Measurements from ENCODE around the gene SLC33A1.
A peak's percentile ranks its signal among the peaks of the same experiment; 100 is the strongest.

Gene SLC33A1

GRCh38 chr3:155790272-155790925 lies 63.8 kb downstream of the SLC33A1 start:
- peak; percentile 1 for DNase-seq (ENCODE audit: low read depth)
- TF ChIP-seq POLR2A (IDR thresholded peaks at IDR 0.05; ENCODE audit: extremely low read depth, insufficient read length) (no peak), MYC (IDR thresholded peaks at IDR 0.05; ENCODE audit: low read depth, low read length) (no peak), CTCF (IDR thresholded peaks at IDR 0.05; ENCODE audit: low read depth, low read length) (no peak)
- TF ChIP-seq, protein P1, sequence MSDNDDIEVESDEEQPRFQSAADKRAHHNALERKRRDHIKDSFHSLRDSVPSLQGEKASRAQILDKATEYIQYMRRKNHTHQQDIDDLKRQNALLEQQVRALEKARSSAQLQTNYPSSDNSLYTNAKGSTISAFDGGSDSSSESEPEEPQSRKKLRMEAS (IDR thresholded peaks at IDR 0.05; ENCODE audit: low read depth, low read length): no peak
- no peak overlapping the region for H3K4me3 ChIP-seq (ENCODE audit: low read depth, low read length)

DNA sequence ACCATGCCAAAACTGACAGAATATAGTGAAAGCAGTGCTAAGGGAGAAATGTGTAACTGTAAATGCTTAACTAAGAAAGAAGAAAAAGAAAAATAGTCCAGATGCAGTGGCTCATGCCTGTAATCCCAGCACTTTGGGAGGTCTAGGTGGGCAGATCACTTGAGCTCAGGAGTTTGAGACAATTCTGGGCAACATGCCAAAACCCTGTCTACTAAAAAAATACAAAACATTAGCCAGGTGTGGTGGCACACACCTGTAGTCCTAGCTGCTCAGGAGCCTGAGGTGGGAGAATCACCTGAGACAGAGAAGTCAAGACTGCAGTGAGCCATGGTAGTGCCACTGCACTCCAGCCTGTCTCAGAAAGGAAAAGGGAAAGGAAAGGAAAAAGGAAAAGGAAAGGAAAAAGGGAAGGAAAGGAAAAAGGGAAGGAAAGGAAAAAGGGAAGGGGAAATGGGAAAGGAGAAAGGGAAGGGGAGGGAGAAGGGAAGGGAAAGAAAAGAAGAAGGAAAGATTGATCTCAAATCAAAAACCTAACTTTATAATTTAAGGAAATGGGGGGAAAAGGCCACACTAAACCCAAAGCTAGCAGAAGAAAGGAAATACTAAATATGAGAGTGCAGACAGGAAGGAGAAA lies 68.4 kb downstream of the SLC33A1 start:
- no peak for DNase-seq (ENCODE audit: low read depth)
- no peak overlapping the region for H3K4me3 ChIP-seq (ENCODE audit: low read depth, low read length)
- TF ChIP-seq, protein P1 (IDR thresholded peaks at IDR 0.05; ENCODE audit: low read depth, low read length): no peak
- TF ChIP-seq MYC (IDR thresholded peaks at IDR 0.05; ENCODE audit: low read depth, low read length) (no peak), POLR2A (IDR thresholded peaks at IDR 0.05; ENCODE audit: extremely low read depth, insufficient read length) (no peak), CTCF (IDR thresholded peaks at IDR 0.05; ENCODE audit: low read depth, low read length) (no peak)

- no peak for DNase-seq (ENCODE audit: low read depth)
- no peak for TF ChIP-seq MYC (IDR thresholded peaks at IDR 0.05; ENCODE audit: low read depth, low read length)
- TF ChIP-seq CTCF (IDR thresholded peaks at IDR 0.05; ENCODE audit: low read depth, low read length): no peak
- no peak for TF ChIP-seq POLR2A (IDR thresholded peaks at IDR 0.05; ENCODE audit: extremely low read depth, insufficient read length)
- TF ChIP-seq, protein P1 (IDR thresholded peaks at IDR 0.05; ENCODE audit: low read depth, low read length): no peak
- H3K4me3 ChIP-seq (ENCODE audit: low read depth, low read length): no peak overlapping the region
Measured at GRCh38 chr3:155782390-155782953, 71.8 kb downstream of the SLC33A1 start.

GRCh38 chr3:155780291-155780690 lies 73.9 kb downstream of the SLC33A1 start:
- DNase-seq (ENCODE audit: low read depth): no peak
- H3K4me3 ChIP-seq (ENCODE audit: low read depth, low read length): no peak overlapping the region
- TF ChIP-seq, protein P1 (IDR thresholded peaks at IDR 0.05; ENCODE audit: low read depth, low read length): no peak
- no peak for TF ChIP-seq POLR2A (IDR thresholded peaks at IDR 0.05; ENCODE audit: extremely low read depth, insufficient read length)
- TF ChIP-seq CTCF (IDR thresholded peaks at IDR 0.05; ENCODE audit: low read depth, low read length): no peak
- TF ChIP-seq MYC (IDR thresholded peaks at IDR 0.05; ENCODE audit: low read depth, low read length): no peak

DNA sequence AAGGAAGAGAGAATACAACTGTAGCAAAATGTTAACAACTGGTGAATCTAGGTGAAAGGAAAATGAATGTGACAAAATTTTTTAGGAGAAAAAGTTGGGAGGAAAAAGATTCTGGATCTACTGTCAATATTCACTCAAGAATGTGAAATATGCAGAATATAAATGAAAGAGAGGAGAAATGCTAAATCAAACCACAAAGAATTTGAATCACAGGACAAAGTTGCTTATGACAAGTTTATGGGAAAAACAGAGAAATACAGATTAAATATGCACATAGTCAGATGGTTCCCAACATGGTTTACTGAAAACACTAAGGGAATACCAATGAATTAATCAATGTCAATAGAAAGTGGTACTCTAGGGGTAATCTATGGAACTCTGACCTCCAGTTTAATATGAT lies 75.8 kb downstream of the SLC33A1 start:
- TF ChIP-seq POLR2A (IDR thresholded peaks at IDR 0.05; ENCODE audit: extremely low read depth, insufficient read length) (no peak), CTCF (IDR thresholded peaks at IDR 0.05; ENCODE audit: low read depth, low read length) (no peak), MYC (IDR thresholded peaks at IDR 0.05; ENCODE audit: low read depth, low read length) (no peak)
- TF ChIP-seq, protein P1 (IDR thresholded peaks at IDR 0.05; ENCODE audit: low read depth, low read length): no peak
- no peak for DNase-seq (ENCODE audit: low read depth)
- no peak overlapping the region for H3K4me3 ChIP-seq (ENCODE audit: low read depth, low read length)

All from NB4 (cell line).